Left cardiac atrium (tissue), 4 donors: Measurements from ENCODE around the gene ST8SIA4. TPM values are rescaled to one million over a fixed set of nuclear protein-coding genes. Genes with fewer than 3 reads are reported as not detected.

Source experiments
- ATAC-seq, 2 donors: fragments of 200-7000 bp; cut with Tn5 transposase; one replicate each; pipeline ENCODE4 v1.9.1; 2020; ENCODE audit warnings: mild to moderate bottlenecking in 2 of 2, moderate library complexity in 2 of 2
- DNase-seq: peaks from one replicate; pipeline ENCODE4 v3.0.0-alpha.2; 2020
- intact Hi-C, 2 donors: fragments of 100-400 bp; cut with DNase I; formaldehyde crosslinking; loops; one replicate each; pipeline versions ENCODE4 v1.14.1 to v1.15.1; 2022 to 2023
- total RNA-seq, 2 donors: library from RNA; stranded (reverse); fragmentation: NEBNext Ultra II Directional; extraction: Animal tissue kit (Norgen Biotek cat#: 25700); gene quantifications; one replicate each; pipeline ENCODE4 v1.2.1, GENCODE V29; 2021
- donor health status: DM: no; HTN: yes; CAD: no.
- donor health status: DM: no; HTN: yes; CAD: no; lungs with severe emphysema.
- donor health status: DM: yes; HTN: yes; CAD: no.
- donor health status: Dilated cardiomyopathy.

The ST8SIA4 gene
- total RNA-seq, 2 donors from 2014 or later = 4.9 to 8.1 TPM

GRCh38 chr5:100840370-100840769 is 62.7 kb downstream of the ST8SIA4 start:
- DNase-seq = no peak
- ATAC-seq = no peak
- intact Hi-C loops = no loop called here

- intact Hi-C loops = no loop called here
- DNase-seq (no peak), ATAC-seq (no peak)
Observed at GRCh38 chr5:100838048-100838473, 65.0 kb downstream of the ST8SIA4 start.

- intact Hi-C loops = no loop called here
- ATAC-seq (no peak), DNase-seq (no peak)
Observed at GRCh38 chr5:100834519-100834918, 68.6 kb downstream of the ST8SIA4 start.

- intact Hi-C loops = no loop called here
- no peak for ATAC-seq
- no peak for DNase-seq
Observed at GRCh38 chr5:100832252-100833230, 70.5 kb downstream of the ST8SIA4 start.

- intact Hi-C loops = no loop called here
- DNase-seq (no peak), ATAC-seq (no peak)
Observed at GRCh38 chr5:100828898-100829356, 74.2 kb downstream of the ST8SIA4 start.

- intact Hi-C loops = no loop called here
- DNase-seq (no peak), ATAC-seq (peak in 1 of 2 donors; percentile 38)
Observed at GRCh38 chr5:100828071-100828897, 74.8 kb downstream of the ST8SIA4 start.

GRCh38 chr5:100827481-100827889 is 75.6 kb downstream of the ST8SIA4 start:
- intact Hi-C loops = no loop called here
- DNase-seq (no peak), ATAC-seq (peak in 1 of 2 donors; percentile 64)

GRCh38 chr5:100826133-100826532 is 76.9 kb downstream of the ST8SIA4 start:
- DNase-seq (no peak), ATAC-seq (no peak)
- intact Hi-C loops = no loop called here

GRCh38 chr5:100824635-100825034 is 78.4 kb downstream of the ST8SIA4 start:
- intact Hi-C loops = no loop called here
- DNase-seq (no peak), ATAC-seq (no peak)

- no peak for DNase-seq
- no peak for ATAC-seq
- intact Hi-C loops = no loop called here
Observed at GRCh38 chr5:100823812-100824211, 79.3 kb downstream of the ST8SIA4 start.

- ATAC-seq (no peak), DNase-seq (no peak)
- intact Hi-C loops = no loop called here
Observed at GRCh38 chr5:100821751-100822150, 81.3 kb downstream of the ST8SIA4 start.

- no peak for DNase-seq
- intact Hi-C loops = no loop called here
- no peak for ATAC-seq
Observed at GRCh38 chr5:100818340-100818739, 84.7 kb downstream of the ST8SIA4 start.

- no peak for ATAC-seq
- intact Hi-C loops = no loop called here
- no peak for DNase-seq
Observed at GRCh38 chr5:100803397-100803796, 99.7 kb downstream of the ST8SIA4 start.

- no peak for DNase-seq
- ATAC-seq = no peak
- intact Hi-C loops = no loop called here
Observed at GRCh38 chr5:100802208-100802607, 100.9 kb downstream of the ST8SIA4 start.

- intact Hi-C loops = no loop called here
- ATAC-seq (no peak), DNase-seq (no peak)
Observed at GRCh38 chr5:100800562-100800961, 102.5 kb downstream of the ST8SIA4 start.

GRCh38 chr5:100799166-100799565 is 103.9 kb downstream of the ST8SIA4 start:
- no peak for ATAC-seq
- DNase-seq = no peak
- intact Hi-C loops = no loop called here

- intact Hi-C loops = no loop called here
- no peak for DNase-seq
- no peak for ATAC-seq
Observed at GRCh38 chr5:100797861-100798260, 105.2 kb downstream of the ST8SIA4 start.

GRCh38 chr5:100796851-100797250 is 106.2 kb downstream of the ST8SIA4 start:
- no peak for DNase-seq
- intact Hi-C loops = no loop called here
- ATAC-seq = no peak

- intact Hi-C loops = no loop called here
- ATAC-seq = no peak
- DNase-seq = no peak
Observed at GRCh38 chr5:100794844-100795243, 108.2 kb downstream of the ST8SIA4 start.

- ATAC-seq = no peak
- intact Hi-C loops = no loop called here
Observed at GRCh38 chr5:100794218-100794617, 108.9 kb downstream of the ST8SIA4 start.

More at GRCh38 chr5:100794218-100794617, 108.9 kb downstream of the ST8SIA4 start:
- no peak for DNase-seq
